Measurements from ENCODE around the gene GDPD5.

GDPD5 gene

GRCh38 chr11:75422248-75423231 is 103.2 kb downstream of the GDPD5 start:
- no peak for TF ChIP-seq GATA2 (IDR thresholded peaks at IDR 0.05; ENCODE audit: low read depth, low read length)
- TF ChIP-seq GATA3 (IDR thresholded peaks at IDR 0.05; ENCODE audit: low read depth, low read length) = no peak

- TF ChIP-seq GATA2 (IDR thresholded peaks at IDR 0.05; ENCODE audit: low read depth, low read length) = no peak
- TF ChIP-seq GATA3 (IDR thresholded peaks at IDR 0.05; ENCODE audit: low read depth, low read length) = no peak
These were observed 103.9 kb downstream of the GDPD5 start for GRCh38 chr11:75421902-75422247.

DNA sequence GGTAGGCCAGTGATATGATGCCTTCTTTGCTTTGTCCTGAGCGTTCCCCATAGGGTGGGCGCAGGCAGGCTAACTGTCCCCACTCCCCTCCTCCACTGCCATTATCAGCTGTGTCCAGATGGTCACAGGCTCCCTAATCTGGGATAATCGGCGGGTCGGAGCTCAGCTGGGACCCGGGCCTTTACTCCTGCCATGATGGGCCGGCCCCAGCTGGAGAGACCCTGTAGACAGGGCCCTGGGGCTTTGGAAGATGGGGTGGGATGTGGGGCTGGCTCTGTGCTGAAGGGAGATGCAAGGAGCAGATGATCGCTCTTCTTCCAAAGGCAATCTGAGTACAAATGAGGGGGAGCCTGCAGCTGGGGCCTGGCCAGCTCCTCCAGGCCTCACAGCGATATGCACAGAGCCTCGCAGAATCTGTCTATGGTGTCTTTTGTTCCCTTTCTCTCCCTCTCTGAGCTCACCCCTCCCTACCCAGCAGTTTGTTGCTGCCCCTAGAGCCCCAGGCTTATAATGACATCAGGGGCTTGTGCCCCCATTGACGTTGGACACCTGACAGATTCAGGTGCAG is 104.6 kb downstream of the GDPD5 start:
- TF ChIP-seq GATA3 (IDR thresholded peaks at IDR 0.05; ENCODE audit: low read depth, low read length) = no peak
- TF ChIP-seq GATA2 (IDR thresholded peaks at IDR 0.05; ENCODE audit: low read depth, low read length) = peak; percentile 26; the same call in 1 of the 2 replicates

GRCh38 chr11:75420224-75421034 is 105.3 kb downstream of the GDPD5 start:
- TF ChIP-seq GATA3 (IDR thresholded peaks at IDR 0.05; ENCODE audit: low read depth, low read length) = no peak
- no peak for TF ChIP-seq GATA2 (IDR thresholded peaks at IDR 0.05; ENCODE audit: low read depth, low read length)

DNA sequence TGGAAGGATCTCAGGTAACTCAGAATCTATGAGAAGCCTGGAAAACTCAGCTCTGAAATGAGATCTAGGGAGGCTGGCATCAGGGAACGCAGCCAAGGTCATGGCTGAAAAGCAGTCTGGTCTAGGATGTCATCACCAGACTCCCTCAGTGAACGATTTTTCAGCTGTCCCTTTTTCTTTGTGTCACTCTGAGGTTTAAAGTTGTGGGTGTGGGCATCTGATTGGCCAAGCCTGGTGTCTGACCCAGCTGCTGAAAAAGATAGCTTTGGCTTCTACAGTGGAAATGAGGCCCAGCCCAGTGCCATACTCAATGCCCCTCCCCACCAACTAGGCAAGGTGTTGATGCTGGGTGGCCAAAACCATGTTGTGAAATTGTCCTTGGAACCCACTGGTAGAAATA is 111.9 kb downstream of the GDPD5 start:
- no peak for TF ChIP-seq GATA2 (IDR thresholded peaks at IDR 0.05; ENCODE audit: low read depth, low read length)
- TF ChIP-seq GATA3 (IDR thresholded peaks at IDR 0.05; ENCODE audit: low read depth, low read length) = no peak

DNA sequence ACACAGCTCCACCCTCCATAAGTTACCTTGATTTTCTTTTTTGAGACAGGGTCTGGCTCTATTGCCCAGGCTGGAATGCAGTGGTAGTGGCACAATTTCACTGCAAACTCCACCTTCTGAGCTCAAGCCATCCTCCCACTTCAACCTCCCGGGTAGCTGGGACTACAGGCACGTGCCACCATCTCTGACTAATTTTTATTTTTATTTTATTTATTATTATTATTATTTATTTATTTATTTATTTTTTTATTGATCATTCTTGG is 116.9 kb downstream of the GDPD5 start:
- TF ChIP-seq GATA2 (IDR thresholded peaks at IDR 0.05; ENCODE audit: low read depth, low read length) (no peak), GATA3 (IDR thresholded peaks at IDR 0.05; ENCODE audit: low read depth, low read length) (no peak)

DNA sequence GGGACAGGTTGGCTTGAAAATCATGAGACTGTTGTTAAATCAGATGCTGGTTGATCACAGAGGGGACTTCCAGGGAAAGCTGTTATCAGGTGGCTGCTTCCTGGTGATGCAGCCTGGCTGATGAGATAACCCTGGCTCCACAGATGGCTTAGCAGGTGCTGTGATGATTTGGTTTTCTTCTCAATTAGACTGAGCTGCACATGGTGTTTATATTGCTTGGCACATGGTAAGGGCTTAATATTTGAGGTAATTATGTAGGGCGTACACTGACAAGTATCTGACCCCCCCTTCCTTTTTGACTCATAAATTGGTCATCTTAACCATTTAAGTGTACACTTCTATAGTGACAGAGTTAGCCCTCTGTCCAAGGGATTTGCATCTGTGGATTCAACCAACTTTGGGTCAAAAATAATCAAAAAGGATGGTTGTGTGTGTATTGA is 119.4 kb downstream of the GDPD5 start:
- no peak for TF ChIP-seq GATA3 (IDR thresholded peaks at IDR 0.05; ENCODE audit: low read depth, low read length)
- peak; percentile 87 for TF ChIP-seq GATA2 (IDR thresholded peaks at IDR 0.05; ENCODE audit: low read depth, low read length)

- TF ChIP-seq GATA3 (IDR thresholded peaks at IDR 0.05; ENCODE audit: low read depth, low read length) (no peak), GATA2 (IDR thresholded peaks at IDR 0.05; ENCODE audit: low read depth, low read length) (no peak)
These were observed 121.6 kb downstream of the GDPD5 start for GRCh38 chr11:75403983-75404658.

GRCh38 chr11:75403037-75403436 is 122.7 kb downstream of the GDPD5 start:
- TF ChIP-seq GATA3 (IDR thresholded peaks at IDR 0.05; ENCODE audit: low read depth, low read length) = no peak

GRCh38 chr11:75402002-75402773 is 123.6 kb downstream of the GDPD5 start:
- no peak for TF ChIP-seq GATA2 (IDR thresholded peaks at IDR 0.05; ENCODE audit: low read depth, low read length)
- TF ChIP-seq GATA3 (IDR thresholded peaks at IDR 0.05; ENCODE audit: low read depth, low read length) = no peak

GRCh38 chr11:75400146-75400865 is 125.4 kb downstream of the GDPD5 start:
- TF ChIP-seq GATA2 (IDR thresholded peaks at IDR 0.05; ENCODE audit: low read depth, low read length) (no peak), GATA3 (IDR thresholded peaks at IDR 0.05; ENCODE audit: low read depth, low read length) (no peak)

DNA sequence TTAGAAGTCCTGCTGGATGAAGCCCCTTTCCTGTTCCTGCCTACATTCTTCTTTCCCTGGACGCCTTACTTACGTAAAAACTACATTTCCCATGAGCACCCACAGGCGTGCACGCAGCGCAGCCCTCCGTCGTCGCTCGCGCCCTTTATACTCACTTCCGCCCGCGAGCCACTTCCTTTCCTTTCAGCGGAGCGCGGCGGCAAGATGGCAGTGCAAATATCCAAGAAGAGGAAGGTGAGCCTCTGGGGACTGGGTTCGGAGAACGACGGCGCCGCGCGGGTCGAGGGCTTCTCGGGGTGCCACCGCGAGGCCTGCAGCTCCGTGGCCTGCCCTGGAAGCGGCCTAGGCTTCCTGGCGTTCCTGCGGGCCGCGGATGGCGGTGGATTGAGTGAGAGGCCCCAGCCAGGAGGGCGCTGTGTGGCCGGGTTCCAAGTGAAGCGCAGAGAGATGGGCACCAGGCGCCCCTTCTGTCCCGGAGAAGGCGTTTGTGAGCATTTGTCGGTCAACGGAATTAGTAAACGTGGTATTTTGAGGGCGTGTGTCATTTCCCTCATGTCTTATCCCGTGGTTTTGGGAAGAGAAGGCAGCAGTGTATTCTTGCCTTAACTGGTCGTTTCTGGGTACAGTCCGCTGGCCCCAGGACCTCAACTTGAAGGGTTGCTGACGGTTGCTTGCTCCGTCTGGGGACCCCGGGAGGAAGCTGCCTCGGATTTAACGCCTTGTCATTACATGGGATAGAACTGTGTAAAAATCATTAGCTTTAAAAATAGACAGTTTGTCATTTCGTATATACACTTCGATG is 126.2 kb downstream of the GDPD5 start, which contains the start of gene RPS3:
Gene RPS3 (plus strand): TSS at position 175 of the 802 bp plus-strand sequence. CDS start 30 bp downstream, at position 205.
- no peak for TF ChIP-seq GATA3 (IDR thresholded peaks at IDR 0.05; ENCODE audit: low read depth, low read length)
- TF ChIP-seq GATA2 (IDR thresholded peaks at IDR 0.05; ENCODE audit: low read depth, low read length) = no peak

Measured in SH-SY5Y (cell line).